Natural killer cell (primary cell): ENCODE measurements around the gene CCDC85C. TPM values are rescaled to one million over a fixed set of nuclear protein-coding genes. Genes with fewer than 3 reads are reported as not detected.
A peak's percentile ranks its signal among the peaks of the same experiment; 100 is the strongest.

Experiments used
- ATAC-seq, 3 donors: fragments of 150-1000 bp in 2 of 3; fragments of 200-7000 bp in 1 of 3; cut with Tn5 transposase; 1 replicate in 1 of 3; 2 replicates in 2 of 3; pipeline ENCODE4 v1.10.0; 2021; ENCODE audit warnings: mild to moderate bottlenecking in 2 of 3, moderate library complexity in 2 of 3
- DNase-seq, 2 donors: peaks; one replicate each; pipeline versions ENCODE4 v3.0.0 to v3.0.0-alpha.2; 2013 to 2021; ENCODE audit warnings: mixed read lengths in 1 of 2
- H3K27ac ChIP-seq: one replicate; pipeline ENCODE4 v1.5.1; 2013; ENCODE audit warnings: mild to moderate bottlenecking, low read length
- H3K27me3 ChIP-seq: one replicate; pipeline ENCODE4 v1.6.1; 2013; ENCODE audit warnings: low read length; ENCODE audit not compliant: control insufficient read depth, insufficient read depth
- H3K36me3 ChIP-seq: one replicate; pipeline ENCODE4 v1.6.1; 2013; ENCODE audit warnings: low read length; ENCODE audit not compliant: control insufficient read depth, insufficient read depth
- H3K4me1 ChIP-seq: one replicate; pipeline ENCODE4 v1.6.1; 2013; ENCODE audit warnings: low read length; ENCODE audit not compliant: control insufficient read depth, insufficient read depth
- H3K4me3 ChIP-seq: one replicate; pipeline ENCODE4 v1.5.1; 2013; ENCODE audit warnings: low read length
- H3K9me3 ChIP-seq: one replicate; pipeline ENCODE4 v1.6.1; 2013; ENCODE audit warnings: low read length; ENCODE audit not compliant: control insufficient read depth, insufficient read depth
- H3K27ac Mint-ChIP-seq, 2 donors: one replicate each; pipeline ENCODE4 v1.8.0; 2022; ENCODE audit warnings: mild to moderate bottlenecking in 2 of 2, mixed read lengths in 2 of 2, moderate library complexity in 1 of 2
- H3K27me3 Mint-ChIP-seq, 2 donors: one replicate each; pipeline ENCODE4 v1.8.0; 2022; ENCODE audit warnings: low read depth in 2 of 2, mixed read lengths in 2 of 2
- H3K36me3 Mint-ChIP-seq: one replicate; pipeline ENCODE4 v1.8.0; 2022; ENCODE audit warnings: mixed read lengths
- H3K4me1 Mint-ChIP-seq, 2 donors: one replicate each; pipeline ENCODE4 v1.8.0; 2022; ENCODE audit warnings: mixed read lengths in 2 of 2
- H3K4me3 Mint-ChIP-seq: one replicate; pipeline ENCODE4 v1.8.0; 2022; ENCODE audit warnings: mild to moderate bottlenecking, moderate library complexity, mixed read lengths
- H3K9me3 Mint-ChIP-seq, 2 donors: one replicate each; pipeline ENCODE4 v1.8.0; 2022; ENCODE audit warnings: mixed read lengths in 2 of 2
- CTCF ChIP-seq: fragments of 200-600 bp; IDR thresholded peaks from one replicate; pipeline ENCODE4 v1.8.0; 2022; ENCODE audit warnings: antibody characterized with exemption
- WGBS: methylation state at CpG from one replicate; pipeline ENCODE4 v1.1.7; 2013; ENCODE audit warnings: missing lambda C conversion rate; ENCODE audit not compliant: insufficient coverage; 5-methylcytosine and 5-hydroxymethylcytosine counted together
- intact Hi-C: fragments of 100-400 bp; cut with micrococcal nuclease; formaldehyde crosslinking; loops from one replicate; pipeline ENCODE4 v1.14.2; 2022
- total RNA-seq, 4 donors: library from RNA; stranded (reverse); fragments of 120-200 nt in 1 of 4; gene quantifications; one replicate each; pipeline versions ENCODE4 v1.2.3 to v1.2.4, GENCODE V29; 2013 to 2022

The CCDC85C gene
- total RNA-seq, 3 donors from 2014 or later (not counting 1 experiment from before 2014, with no cell fraction given), result 0.73 to 4.3 (median 2.8) TPM

DNA sequence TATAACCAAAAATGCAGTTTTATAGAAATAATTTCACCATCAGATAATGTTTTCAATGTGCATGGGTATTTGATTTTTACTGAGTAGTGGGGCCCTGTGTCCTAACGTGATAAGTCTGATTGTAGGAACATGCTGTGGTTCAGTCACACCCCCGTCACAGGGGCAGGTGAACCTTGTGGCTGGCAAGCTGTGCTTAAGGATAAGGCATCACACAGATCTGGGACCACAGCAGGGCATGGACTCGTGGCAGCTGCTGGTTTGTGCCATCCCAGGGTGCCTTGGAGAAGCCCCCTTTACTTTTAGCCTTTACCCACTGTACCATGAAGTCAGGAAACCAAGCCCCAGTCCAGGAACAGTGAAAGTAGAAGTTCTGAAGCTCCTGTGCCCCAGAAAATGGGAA, 106.1 kb downstream of the CCDC85C start:
- Mint-ChIP-seq H3K36me3 (peaks cover 17% of the 10 kb centered on the region), H3K9me3 (no peaks in the 10 kb centered on the region)
- intact Hi-C loops, result no loop called here

DNA sequence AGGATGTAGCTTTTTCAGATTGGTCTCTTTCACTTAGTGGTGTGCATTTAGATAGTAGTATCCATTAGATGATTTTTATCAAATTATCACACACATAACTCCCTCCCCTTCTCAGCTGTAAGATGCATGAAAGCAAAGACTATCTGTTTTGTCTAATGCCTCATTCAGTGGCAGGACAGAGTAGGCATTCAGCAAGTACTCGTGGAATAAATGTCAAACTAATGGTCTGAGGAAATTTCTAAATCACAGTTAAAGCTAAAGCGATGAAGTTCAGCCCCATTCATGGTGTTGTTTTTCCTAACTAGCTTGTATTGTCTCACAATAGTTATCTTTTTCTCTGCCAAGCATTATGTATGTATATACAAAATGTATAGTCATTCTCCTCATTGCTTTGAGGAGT, 106.7 kb downstream of the CCDC85C start:
- Histone ChIP-seq H3K27ac (no peak overlapping the region), H3K4me3 (no peak overlapping the region), H3K27me3 (no peaks in the 10 kb centered on the region), H3K4me1 (no peaks in the 10 kb centered on the region), H3K9me3 (no peaks in the 10 kb centered on the region), H3K36me3 (peaks cover 78% of the 10 kb centered on the region)
- Mint-ChIP-seq H3K27me3 (no peaks in the 10 kb centered on the region), H3K36me3 (peaks cover 11% of the 10 kb centered on the region), H3K27ac (no peak overlapping the region), H3K4me3 (no peak overlapping the region), H3K4me1 (peaks cover 18 to 29% of the 10 kb centered on the region in 2 donors), H3K9me3 (no peaks in the 10 kb centered on the region)
- 100% methylated on average over 2 of the region's 2 CpGs for WGBS
- intact Hi-C loops, result no loop called here
- TF ChIP-seq CTCF, result no peak
- DNase-seq (no peak), ATAC-seq (no peak)

More for the DNA sequence above, 106.1 kb downstream of the CCDC85C start:
- Histone ChIP-seq H3K4me1 (no peaks in the 10 kb centered on the region), H3K36me3 (peaks cover 79% of the 10 kb centered on the region), H3K27me3 (no peaks in the 10 kb centered on the region), H3K27ac (no peak overlapping the region), H3K4me3 (no peak overlapping the region), H3K9me3 (no peaks in the 10 kb centered on the region)
- DNase-seq, result no peak
- no peak for TF ChIP-seq CTCF
- WGBS, result 91% methylated on average over 3 of the region's 3 CpGs
- H3K4me1 Mint-ChIP-seq, result peaks cover 14 to 23% of the 10 kb centered on the region in 2 donors
- no peak overlapping the region for H3K27ac Mint-ChIP-seq
- no peak overlapping the region for H3K4me3 Mint-ChIP-seq
- ATAC-seq, result peak in 1 of 3 donors; percentile 22
- H3K27me3 Mint-ChIP-seq, result no peaks in the 10 kb centered on the region

DNA sequence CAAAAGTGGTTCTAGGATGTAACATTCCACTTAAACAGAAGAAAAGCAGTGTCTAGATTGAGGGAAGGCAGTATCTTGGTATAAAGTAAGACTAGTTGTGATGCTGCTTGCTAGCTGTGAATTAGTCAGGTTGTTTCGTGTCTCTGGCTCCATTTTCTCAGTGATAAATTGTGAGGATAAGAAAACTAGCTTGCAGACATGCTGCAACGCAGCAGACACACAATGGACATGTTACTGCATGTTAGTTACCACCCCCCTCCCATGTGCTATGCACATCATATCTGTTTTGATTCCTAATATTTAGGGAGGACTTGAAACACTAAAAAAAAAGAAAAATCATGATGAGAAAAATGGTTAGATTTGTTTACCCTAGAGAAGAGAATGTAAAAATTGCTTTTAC, 119.9 kb downstream of the CCDC85C start:
- no peak for ATAC-seq
- no peaks in the 10 kb centered on the region for H3K36me3 Mint-ChIP-seq
- H3K4me3 ChIP-seq, result no peak overlapping the region
- H3K27ac ChIP-seq, result no peak overlapping the region
- no peak for DNase-seq
- peak overlapping the region; percentile 48 to 60 for H3K27ac Mint-ChIP-seq
- no peak overlapping the region for H3K4me3 Mint-ChIP-seq
- peaks cover 67 to 78% of the 10 kb centered on the region in 2 donors for H3K4me1 Mint-ChIP-seq
- no peaks in the 10 kb centered on the region for H3K9me3 ChIP-seq
- 82% methylated on average over 1 of the region's 2 CpGs for WGBS
- intact Hi-C loops, result no loop called here
- no peaks in the 10 kb centered on the region for H3K9me3 Mint-ChIP-seq
- no peak for TF ChIP-seq CTCF
- H3K27me3 ChIP-seq, result no peaks in the 10 kb centered on the region
- peaks cover 15% of the 10 kb centered on the region for H3K4me1 ChIP-seq
- no peaks in the 10 kb centered on the region for H3K27me3 Mint-ChIP-seq
- H3K36me3 ChIP-seq, result no peaks in the 10 kb centered on the region

DNA sequence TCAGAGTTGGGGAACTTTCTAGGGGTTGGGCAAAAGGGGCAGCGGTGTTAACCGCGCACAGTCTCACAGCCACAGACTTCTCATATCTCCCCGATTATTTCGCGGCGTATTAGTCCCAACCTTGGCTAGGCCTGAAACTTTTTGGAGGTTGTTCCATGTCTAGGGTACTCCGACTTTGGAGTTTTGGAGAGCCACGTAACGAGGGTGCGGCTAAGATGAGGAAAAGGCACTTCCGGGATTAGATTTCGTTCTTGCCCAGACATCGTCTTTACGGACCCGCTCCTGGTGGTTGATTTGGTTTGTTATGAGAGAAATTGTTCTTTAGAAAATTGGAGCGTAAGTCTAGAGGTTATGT, 122.3 kb downstream of the CCDC85C start:
- Histone ChIP-seq H3K27me3 (no peaks in the 10 kb centered on the region), H3K36me3 (no peaks in the 10 kb centered on the region), H3K9me3 (no peaks in the 10 kb centered on the region), H3K4me3 (peak overlapping the region; percentile 94), H3K4me1 (peaks cover 21% of the 10 kb centered on the region), H3K27ac (peak overlapping the region; percentile 94)
- peak overlapping the region; percentile 96 to 97 for H3K27ac Mint-ChIP-seq
- no peaks in the 10 kb centered on the region for H3K36me3 Mint-ChIP-seq
- ATAC-seq (no peak), DNase-seq (peak in 1 of 2 donors; percentile 61)
- TF ChIP-seq CTCF, result no peak
- no peaks in the 10 kb centered on the region for H3K27me3 Mint-ChIP-seq
- 0% methylated on average over 17 of the region's 17 CpGs for WGBS
- H3K9me3 Mint-ChIP-seq, result no peaks in the 10 kb centered on the region
- H3K4me1 Mint-ChIP-seq, result peaks cover 74 to 82% of the 10 kb centered on the region in 2 donors
- intact Hi-C loops, result loop anchor here (1.0 to 2.0 kb wide), 4 partner anchors 45 to 203 kb away; partner anchors contain the start of genes CCDC85C and CYP46A1
- peak overlapping the region; percentile 97 for H3K4me3 Mint-ChIP-seq
